ENCODE data around the gene GFER. TPM values are rescaled to one million over a fixed set of nuclear protein-coding genes. Genes with fewer than 3 reads are reported as not detected.

Gene GFER
- total and polyA plus RNA-seq, 4 donors: 7.4 to 28.4 (median 15.1) TPM

DNA sequence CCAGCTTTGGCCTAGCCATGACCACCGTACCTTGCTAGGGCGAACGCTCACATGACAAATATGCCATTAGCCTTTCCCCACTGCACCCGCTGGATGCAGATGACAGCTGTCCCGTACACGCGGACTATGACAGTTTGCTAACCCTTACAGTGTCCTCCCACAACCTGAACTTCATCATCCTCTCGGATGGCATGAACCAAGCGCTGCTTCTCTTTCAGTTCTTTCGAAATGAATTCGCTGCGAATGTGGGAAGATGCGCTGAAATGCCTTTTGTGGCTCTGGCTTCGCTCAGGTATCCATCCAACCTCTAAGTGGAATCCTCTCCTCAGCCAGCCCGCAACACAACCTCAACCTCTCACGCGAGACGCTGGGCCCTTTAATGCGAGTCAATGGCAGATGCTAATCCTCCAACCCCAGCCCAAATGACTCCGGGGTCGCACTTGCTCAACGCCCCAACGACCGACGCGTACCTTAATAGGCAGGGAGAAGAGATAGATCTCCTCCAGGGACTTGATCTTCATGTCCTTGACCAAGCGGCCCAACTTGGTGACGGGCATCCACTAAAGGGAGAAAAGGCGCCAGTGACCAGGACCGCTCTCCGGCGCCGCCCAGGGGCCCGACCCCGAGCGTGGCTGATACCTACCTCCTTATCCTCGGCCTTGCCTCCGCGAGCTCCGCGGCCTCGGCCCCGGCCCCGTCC, 20.0 kb upstream of the GFER start (continued):
- TF ChIP-seq, protein P1, sequence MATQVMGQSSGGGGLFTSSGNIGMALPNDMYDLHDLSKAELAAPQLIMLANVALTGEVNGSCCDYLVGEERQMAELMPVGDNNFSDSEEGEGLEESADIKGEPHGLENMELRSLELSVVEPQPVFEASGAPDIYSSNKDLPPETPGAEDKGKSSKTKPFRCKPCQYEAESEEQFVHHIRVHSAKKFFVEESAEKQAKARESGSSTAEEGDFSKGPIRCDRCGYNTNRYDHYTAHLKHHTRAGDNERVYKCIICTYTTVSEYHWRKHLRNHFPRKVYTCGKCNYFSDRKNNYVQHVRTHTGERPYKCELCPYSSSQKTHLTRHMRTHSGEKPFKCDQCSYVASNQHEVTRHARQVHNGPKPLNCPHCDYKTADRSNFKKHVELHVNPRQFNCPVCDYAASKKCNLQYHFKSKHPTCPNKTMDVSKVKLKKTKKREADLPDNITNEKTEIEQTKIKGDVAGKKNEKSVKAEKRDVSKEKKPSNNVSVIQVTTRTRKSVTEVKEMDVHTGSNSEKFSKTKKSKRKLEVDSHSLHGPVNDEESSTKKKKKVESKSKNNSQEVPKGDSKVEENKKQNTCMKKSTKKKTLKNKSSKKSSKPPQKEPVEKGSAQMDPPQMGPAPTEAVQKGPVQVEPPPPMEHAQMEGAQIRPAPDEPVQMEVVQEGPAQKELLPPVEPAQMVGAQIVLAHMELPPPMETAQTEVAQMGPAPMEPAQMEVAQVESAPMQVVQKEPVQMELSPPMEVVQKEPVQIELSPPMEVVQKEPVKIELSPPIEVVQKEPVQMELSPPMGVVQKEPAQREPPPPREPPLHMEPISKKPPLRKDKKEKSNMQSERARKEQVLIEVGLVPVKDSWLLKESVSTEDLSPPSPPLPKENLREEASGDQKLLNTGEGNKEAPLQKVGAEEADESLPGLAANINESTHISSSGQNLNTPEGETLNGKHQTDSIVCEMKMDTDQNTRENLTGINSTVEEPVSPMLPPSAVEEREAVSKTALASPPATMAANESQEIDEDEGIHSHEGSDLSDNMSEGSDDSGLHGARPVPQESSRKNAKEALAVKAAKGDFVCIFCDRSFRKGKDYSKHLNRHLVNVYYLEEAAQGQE (IDR thresholded peaks at IDR 0.05): no peak
- TF ChIP-seq SP1 (IDR thresholded peaks at IDR 0.05) (no peak), EGR1 (IDR thresholded peaks at IDR 0.05; ENCODE audit: low read depth in 2 of 2) (no peak)

DNA sequence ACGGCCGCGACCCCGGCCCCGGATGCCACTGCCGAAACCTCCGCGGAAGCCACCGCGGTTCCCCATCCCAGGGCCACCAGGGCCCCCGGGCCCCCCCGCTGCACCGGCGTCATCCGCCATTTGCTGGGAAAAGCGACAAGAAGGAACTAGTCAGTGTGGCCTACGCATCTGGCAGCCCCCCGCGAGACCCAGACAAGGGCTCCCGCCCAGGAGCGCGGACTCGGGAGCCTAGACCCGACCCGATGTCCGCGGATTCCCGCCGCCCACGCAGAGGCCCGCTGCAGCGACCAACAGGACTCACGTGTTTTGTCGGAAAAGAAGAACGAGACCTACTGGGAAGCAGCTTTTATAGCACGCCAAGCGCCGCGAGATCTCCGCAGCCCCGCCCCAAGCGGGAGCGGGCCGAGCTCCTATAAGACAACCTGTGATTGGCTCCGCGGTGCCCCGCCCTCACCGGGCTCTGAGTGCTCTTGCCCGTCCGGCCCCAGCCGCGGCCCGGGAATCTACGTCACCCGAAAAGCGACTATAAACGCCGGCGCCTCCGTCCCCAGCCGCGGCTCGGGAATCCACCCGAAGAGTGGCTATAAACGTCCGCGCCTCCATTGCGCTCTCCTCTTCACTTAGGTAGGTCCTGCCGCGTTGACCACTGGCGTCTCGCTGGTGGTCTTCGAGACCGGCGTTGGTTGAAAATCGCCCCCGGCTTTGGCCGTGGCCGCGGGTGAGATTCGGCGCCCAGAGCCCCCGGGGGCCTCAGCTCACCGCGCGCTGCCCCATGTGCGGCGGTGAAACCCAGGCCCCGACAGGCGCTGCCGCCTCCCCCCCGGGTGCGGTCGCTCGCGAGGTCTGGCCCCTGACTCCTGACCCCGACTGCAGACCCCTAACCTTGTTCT, 19.2 kb upstream of the GFER start, which contains the start of gene RPS2:
Gene RPS2, minus strand, starts transcription at position 321 of the 890 bp plus-strand sequence. Its CDS starts 201 bp downstream, at position 120.
- Histone ChIP-seq H3K9me3 (ENCODE audit: control insufficient read depth in 4 of 4, low read length in 3 of 4) (no peaks in the 10 kb centered on the region), H3K36me3 (ENCODE audit: control insufficient read depth in 4 of 4, insufficient read depth in 3 of 4, low read depth in 1 of 4, low read length in 3 of 4) (peaks cover 0 to 26% (median 7%) of the 10 kb centered on the region in 4 donors), H3K9ac (ENCODE audit: low read depth in 1 of 2, low read length in 2 of 2) (peak within 1 kb of the TSS; percentile 61 to 99), H3K4me3 (ENCODE audit: low read depth in 1 of 3, low read length in 3 of 3) (peak within 1 kb of the TSS; percentile 81 to 97 (median 82)), H3K4me1 (ENCODE audit: control insufficient read depth in 4 of 4, insufficient read depth in 4 of 4, low read length in 3 of 4) (peaks cover 4 to 30% (median 25%) of the 10 kb centered on the region in 4 donors), H3K27me3 (ENCODE audit: control insufficient read depth in 4 of 4, insufficient read depth in 4 of 4, low read length in 3 of 4) (no peaks in the 10 kb centered on the region), H3K27ac (ENCODE audit: low read depth in 1 of 2, low read length in 2 of 2) (peak within 1 kb of the TSS; percentile 89 to 93)
- peak; percentile 96 for DNase-seq (ENCODE audit: low spot score)
- TF ChIP-seq NR2F2 (IDR thresholded peaks at IDR 0.05) (peak; percentile 20), FOXA2 (IDR thresholded peaks at IDR 0.05) (no peak), RAD21 (IDR thresholded peaks at IDR 0.05) (no peak), HNF4G (IDR thresholded peaks at IDR 0.05) (no peak), YY1 (IDR thresholded peaks at IDR 0.05) (peak; percentile 94), EGR1 (IDR thresholded peaks at IDR 0.05; ENCODE audit: low read depth in 2 of 2) (peak; percentile 95 to 98), GABPA (IDR thresholded peaks at IDR 0.05 in 1 of 2, conservative IDR thresholded peaks at IDR 0.05 in 1 of 2) (peak in 1 of 2 donors; percentile 81), RXRA (IDR thresholded peaks at IDR 0.05) (peak; percentile 22 to 33), JUND (IDR thresholded peaks at IDR 0.05) (no peak), FOXA1 (IDR thresholded peaks at IDR 0.05) (no peak), HNF4A (conservative IDR thresholded peaks at IDR 0.05) (peak in 1 of 2 donors; percentile 13), TAF1 (conservative IDR thresholded peaks at IDR 0.05) (peak; percentile 99), SP1 (IDR thresholded peaks at IDR 0.05) (peak; percentile 93)
- TF ChIP-seq, protein P2, sequence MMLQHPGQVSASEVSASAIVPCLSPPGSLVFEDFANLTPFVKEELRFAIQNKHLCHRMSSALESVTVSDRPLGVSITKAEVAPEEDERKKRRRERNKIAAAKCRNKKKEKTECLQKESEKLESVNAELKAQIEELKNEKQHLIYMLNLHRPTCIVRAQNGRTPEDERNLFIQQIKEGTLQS (IDR thresholded peaks at IDR 0.05): no peak
- TF ChIP-seq, protein P3, sequence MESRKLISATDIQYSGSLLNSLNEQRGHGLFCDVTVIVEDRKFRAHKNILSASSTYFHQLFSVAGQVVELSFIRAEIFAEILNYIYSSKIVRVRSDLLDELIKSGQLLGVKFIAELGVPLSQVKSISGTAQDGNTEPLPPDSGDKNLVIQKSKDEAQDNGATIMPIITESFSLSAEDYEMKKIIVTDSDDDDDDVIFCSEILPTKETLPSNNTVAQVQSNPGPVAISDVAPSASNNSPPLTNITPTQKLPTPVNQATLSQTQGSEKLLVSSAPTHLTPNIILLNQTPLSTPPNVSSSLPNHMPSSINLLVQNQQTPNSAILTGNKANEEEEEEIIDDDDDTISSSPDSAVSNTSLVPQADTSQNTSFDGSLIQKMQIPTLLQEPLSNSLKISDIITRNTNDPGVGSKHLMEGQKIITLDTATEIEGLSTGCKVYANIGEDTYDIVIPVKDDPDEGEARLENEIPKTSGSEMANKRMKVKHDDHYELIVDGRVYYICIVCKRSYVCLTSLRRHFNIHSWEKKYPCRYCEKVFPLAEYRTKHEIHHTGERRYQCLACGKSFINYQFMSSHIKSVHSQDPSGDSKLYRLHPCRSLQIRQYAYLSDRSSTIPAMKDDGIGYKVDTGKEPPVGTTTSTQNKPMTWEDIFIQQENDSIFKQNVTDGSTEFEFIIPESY (IDR thresholded peaks at IDR 0.05): peak; percentile 99
- TF ChIP-seq, protein P4, sequence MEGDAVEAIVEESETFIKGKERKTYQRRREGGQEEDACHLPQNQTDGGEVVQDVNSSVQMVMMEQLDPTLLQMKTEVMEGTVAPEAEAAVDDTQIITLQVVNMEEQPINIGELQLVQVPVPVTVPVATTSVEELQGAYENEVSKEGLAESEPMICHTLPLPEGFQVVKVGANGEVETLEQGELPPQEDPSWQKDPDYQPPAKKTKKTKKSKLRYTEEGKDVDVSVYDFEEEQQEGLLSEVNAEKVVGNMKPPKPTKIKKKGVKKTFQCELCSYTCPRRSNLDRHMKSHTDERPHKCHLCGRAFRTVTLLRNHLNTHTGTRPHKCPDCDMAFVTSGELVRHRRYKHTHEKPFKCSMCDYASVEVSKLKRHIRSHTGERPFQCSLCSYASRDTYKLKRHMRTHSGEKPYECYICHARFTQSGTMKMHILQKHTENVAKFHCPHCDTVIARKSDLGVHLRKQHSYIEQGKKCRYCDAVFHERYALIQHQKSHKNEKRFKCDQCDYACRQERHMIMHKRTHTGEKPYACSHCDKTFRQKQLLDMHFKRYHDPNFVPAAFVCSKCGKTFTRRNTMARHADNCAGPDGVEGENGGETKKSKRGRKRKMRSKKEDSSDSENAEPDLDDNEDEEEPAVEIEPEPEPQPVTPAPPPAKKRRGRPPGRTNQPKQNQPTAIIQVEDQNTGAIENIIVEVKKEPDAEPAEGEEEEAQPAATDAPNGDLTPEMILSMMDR (IDR thresholded peaks at IDR 0.05; ENCODE audit: low read depth, low read length, missing input control): no peak
- TF ChIP-seq, protein P1 (IDR thresholded peaks at IDR 0.05): peak; percentile 90
- TF ChIP-seq, protein P5, sequence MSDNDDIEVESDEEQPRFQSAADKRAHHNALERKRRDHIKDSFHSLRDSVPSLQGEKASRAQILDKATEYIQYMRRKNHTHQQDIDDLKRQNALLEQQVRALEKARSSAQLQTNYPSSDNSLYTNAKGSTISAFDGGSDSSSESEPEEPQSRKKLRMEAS (IDR thresholded peaks at IDR 0.05): peak; percentile 62
- WGBS: 1% methylated on average over 97 of the region's 97 CpGs
